A549 (cell line): ENCODE results near the gene GRIK4.

ENCODE experiments used
- BHLHE40 ChIP-seq: IDR thresholded peaks from 2 replicates; pipeline ENCODE4 v1.6.1; 2012; ENCODE audit warnings: low read depth, low read length, inconsistent platforms
- CHD4 ChIP-seq: fragments of 200-600 bp; sonication (generic); IDR thresholded peaks from 2 replicates; pipeline ENCODE4 v1.6.1; 2016; ENCODE audit warnings: antibody characterized with exemption, mild to moderate bottlenecking, borderline replicate concordance
- KDM5A ChIP-seq: fragments of 200-600 bp; sonication (generic); IDR thresholded peaks from 2 replicates; pipeline ENCODE4 v1.6.1; 2016; ENCODE audit warnings: antibody characterized with exemption, mild to moderate bottlenecking
- RARB ChIP-seq: fragments of 250-450 bp; sonication (Bioruptor Pico); IDR thresholded peaks from 2 replicates; pipeline ENCODE4 v1.8.0; 2021; ENCODE audit warnings: mild to moderate bottlenecking, moderate library complexity
- SREBF2 ChIP-seq: fragments of 450-650 bp; IDR thresholded peaks from 2 replicates; pipeline ENCODE4 v1.6.1; 2014; ENCODE audit warnings: mild to moderate bottlenecking, moderate library complexity
- TF ChIP-seq, protein P1 (sequence below): fragments of 250-450 bp; sonication (Bioruptor Pico); IDR thresholded peaks from 2 replicates; pipeline ENCODE4 v1.5.0; 2021; ENCODE audit warnings: mild to moderate bottlenecking, moderate library complexity, borderline replicate concordance
- TF ChIP-seq, protein P2 (sequence below): fragments of >200 bp; sonication (Bioruptor Twin); formaldehyde crosslinking; IDR thresholded peaks from 3 replicates; pipeline ENCODE4 v1.5.1; 2016

DNA sequence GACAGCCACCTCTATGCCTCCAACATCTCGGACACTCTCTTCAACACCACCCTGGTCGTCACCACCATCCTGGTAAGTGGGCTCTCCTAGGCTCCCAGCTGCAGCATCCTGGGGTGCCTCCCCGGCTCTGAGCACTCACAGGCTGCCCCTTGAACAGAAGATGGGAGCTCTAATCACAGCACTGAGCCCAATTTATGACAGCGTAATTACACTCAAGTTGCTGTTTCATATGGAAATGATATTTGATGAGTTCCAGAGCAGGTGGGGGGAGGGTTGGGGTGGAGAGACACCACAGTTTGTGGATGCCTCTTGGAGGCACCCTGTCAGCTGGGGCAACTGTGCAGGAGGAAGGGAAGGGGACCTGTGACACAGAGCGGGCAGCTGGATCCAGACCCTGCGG lies 387.0 kb downstream of the GRIK4 start:
- TF ChIP-seq KDM5A (no peak), BHLHE40 (no peak), SREBF2 (no peak), RARB (no peak), CHD4 (no peak)
- TF ChIP-seq, protein P1, sequence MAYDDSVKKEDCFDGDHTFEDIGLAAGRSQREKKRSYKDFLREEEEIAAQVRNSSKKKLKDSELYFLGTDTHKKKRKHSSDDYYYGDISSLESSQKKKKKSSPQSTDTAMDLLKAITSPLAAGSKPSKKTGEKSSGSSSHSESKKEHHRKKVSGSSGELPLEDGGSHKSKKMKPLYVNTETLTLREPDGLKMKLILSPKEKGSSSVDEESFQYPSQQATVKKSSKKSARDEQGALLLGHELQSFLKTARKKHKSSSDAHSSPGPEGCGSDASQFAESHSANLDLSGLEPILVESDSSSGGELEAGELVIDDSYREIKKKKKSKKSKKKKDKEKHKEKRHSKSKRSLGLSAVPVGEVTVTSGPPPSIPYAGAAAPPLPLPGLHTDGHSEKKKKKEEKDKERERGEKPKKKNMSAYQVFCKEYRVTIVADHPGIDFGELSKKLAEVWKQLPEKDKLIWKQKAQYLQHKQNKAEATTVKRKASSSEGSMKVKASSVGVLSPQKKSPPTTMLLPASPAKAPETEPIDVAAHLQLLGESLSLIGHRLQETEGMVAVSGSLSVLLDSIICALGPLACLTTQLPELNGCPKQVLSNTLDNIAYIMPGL (CRISPR knock-in tag): no peak
- TF ChIP-seq, protein P2, sequence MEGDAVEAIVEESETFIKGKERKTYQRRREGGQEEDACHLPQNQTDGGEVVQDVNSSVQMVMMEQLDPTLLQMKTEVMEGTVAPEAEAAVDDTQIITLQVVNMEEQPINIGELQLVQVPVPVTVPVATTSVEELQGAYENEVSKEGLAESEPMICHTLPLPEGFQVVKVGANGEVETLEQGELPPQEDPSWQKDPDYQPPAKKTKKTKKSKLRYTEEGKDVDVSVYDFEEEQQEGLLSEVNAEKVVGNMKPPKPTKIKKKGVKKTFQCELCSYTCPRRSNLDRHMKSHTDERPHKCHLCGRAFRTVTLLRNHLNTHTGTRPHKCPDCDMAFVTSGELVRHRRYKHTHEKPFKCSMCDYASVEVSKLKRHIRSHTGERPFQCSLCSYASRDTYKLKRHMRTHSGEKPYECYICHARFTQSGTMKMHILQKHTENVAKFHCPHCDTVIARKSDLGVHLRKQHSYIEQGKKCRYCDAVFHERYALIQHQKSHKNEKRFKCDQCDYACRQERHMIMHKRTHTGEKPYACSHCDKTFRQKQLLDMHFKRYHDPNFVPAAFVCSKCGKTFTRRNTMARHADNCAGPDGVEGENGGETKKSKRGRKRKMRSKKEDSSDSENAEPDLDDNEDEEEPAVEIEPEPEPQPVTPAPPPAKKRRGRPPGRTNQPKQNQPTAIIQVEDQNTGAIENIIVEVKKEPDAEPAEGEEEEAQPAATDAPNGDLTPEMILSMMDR: no peak
